ENCODE data around the gene TFDP2. TPM values are rescaled to one million over a fixed set of nuclear protein-coding genes. Genes with fewer than 3 reads are reported as not detected.

Gene TFDP2
- total and polyA plus RNA-seq, 2 experiments from 2014 or later, result 150 to 410 TPM

GRCh38 chr3:142033292-142033691, 116.1 kb downstream of the TFDP2 start:
- H3K9me2 ChIP-seq (ENCODE audit: insufficient read depth), result no peaks in the 10 kb centered on the region
- no peaks in the 10 kb centered on the region for H3F3A ChIP-seq (replicated peaks; ENCODE audit: low read depth)
- no peak overlapping the region for H3K27ac Mint-ChIP-seq

More at GRCh38 chr3:142033292-142033691, 116.1 kb downstream of the TFDP2 start:
- Mint-ChIP-seq H3K4me3 (no peak overlapping the region), H3K9me3 (no peaks in the 10 kb centered on the region), H3K36me3 (ENCODE audit: low read depth) (no peaks in the 10 kb centered on the region), H3K27me3 (ENCODE audit: insufficient read depth, low read depth, poor library complexity) (no peaks in the 10 kb centered on the region), H3K4me1 (peaks cover 10% of the 10 kb centered on the region; the same call in 2 of the 3 replicates)
- no peaks in the 10 kb centered on the region for H3K27me3 ChIP-seq (ENCODE audit: insufficient read depth)
- ATAC-seq (no peak), DNase-seq (ENCODE audit: low spot score) (no peak)
- H3K4me1 ChIP-seq (ENCODE audit: insufficient read depth), result peaks cover 8% of the 10 kb centered on the region
- H2AFZ ChIP-seq, result no peak overlapping the region
- H3K4me2 ChIP-seq, result no peak overlapping the region
- H3K4me3 ChIP-seq, result no peak overlapping the region
- H3K36me3 ChIP-seq (ENCODE audit: insufficient read depth), result no peaks in the 10 kb centered on the region
- no peaks in the 10 kb centered on the region for H4K20me1 ChIP-seq (replicated peaks; ENCODE audit: insufficient read depth)
- H3K79me2 ChIP-seq (replicated peaks; ENCODE audit: insufficient read depth), result no peaks in the 10 kb centered on the region
- TF ChIP-seq STAT1 (IDR thresholded peaks at IDR 0.05; ENCODE audit: unreplicated experiment) (no peak), ETS1 (IDR thresholded peaks at IDR 0.05) (no peak), ZNF331 (CRISPR knock-in tag; IDR thresholded peaks at IDR 0.05; ENCODE audit: low read depth) (no peak), EZH2phosphoT487 (IDR thresholded peaks at IDR 0.05; ENCODE audit: unreplicated experiment) (no peak), ZNF462 (CRISPR knock-in tag; IDR thresholded peaks at IDR 0.05) (no peak), CTCF (conservative IDR thresholded peaks at IDR 0.05; ENCODE audit: low read depth in 2 of 2) (no peak), CREB1 (CRISPR knock-in tag; IDR thresholded peaks at IDR 0.05; ENCODE audit: low read depth) (no peak), NANOG (IDR thresholded peaks at IDR 0.05; ENCODE audit: borderline replicate concordance) (no peak), ZNF114 (CRISPR knock-in tag; IDR thresholded peaks at IDR 0.05) (no peak), EZH2 (IDR thresholded peaks at IDR 0.05; ENCODE audit: low read depth, unreplicated experiment) (no peak), REST (IDR thresholded peaks at IDR 0.05; ENCODE audit: unreplicated experiment) (no peak), POLR2AphosphoS5 (IDR thresholded peaks at IDR 0.05; ENCODE audit: low read depth) (no peak), JUNB (IDR thresholded peaks at IDR 0.05; ENCODE audit: unreplicated experiment) (no peak)
- H3K27ac ChIP-seq (ENCODE audit: low read depth), result no peak overlapping the region

All from GM23338 (cell line).